Measurements from ENCODE around the gene SLC16A7.

The SLC16A7 gene

GRCh38 chr12:59698600-59698999 lies 102.8 kb downstream of the SLC16A7 start:
- DNase-seq: no peak
- Histone ChIP-seq H3K36me3 (ENCODE audit: insufficient read depth, low read length) (no peaks in the 10 kb centered on the region), H3K4me3 (ENCODE audit: low read depth in 1 of 2, low read length in 2 of 2) (no peak overlapping the region), H3K27me3 (ENCODE audit: insufficient read depth, low read length, poor library complexity) (no peaks in the 10 kb centered on the region), H3K27ac (ENCODE audit: low read length) (no peak overlapping the region), H3K9ac (ENCODE audit: low read depth, low read length) (no peak overlapping the region), H3K4me1 (ENCODE audit: insufficient read depth, low read length) (no peaks in the 10 kb centered on the region), H4K20me1 (ENCODE audit: insufficient read depth, low read length) (no peaks in the 10 kb centered on the region), H3K79me2 (ENCODE audit: insufficient read depth, low read length) (no peaks in the 10 kb centered on the region; the same call in 1 of the 2 replicates), H3K9me3 (ENCODE audit: insufficient read depth, low read length, severe bottlenecking) (no peaks in the 10 kb centered on the region), H3K4me2 (ENCODE audit: insufficient read depth, low read length) (no peak overlapping the region), H2AFZ (ENCODE audit: low read depth, low read length) (no peak overlapping the region)
- TF ChIP-seq CTCF (IDR thresholded peaks at IDR 0.05; ENCODE audit: borderline replicate concordance, extremely low read depth, low read length, poor library complexity, severe bottlenecking) (no peak), EZH2 (IDR thresholded peaks at IDR 0.05; ENCODE audit: borderline replicate concordance, low read depth, low read length, severe bottlenecking) (no peak)
- no peak for ATAC-seq (ENCODE audit: insufficient read depth, low read depth)

GRCh38 chr12:59699421-59700152 lies 103.8 kb downstream of the SLC16A7 start:
- Histone ChIP-seq H3K9me3 (ENCODE audit: insufficient read depth, low read length, severe bottlenecking) (no peaks in the 10 kb centered on the region), H3K4me2 (ENCODE audit: insufficient read depth, low read length) (no peak overlapping the region), H3K79me2 (ENCODE audit: insufficient read depth, low read length) (no peaks in the 10 kb centered on the region; the same call in 1 of the 2 replicates), H2AFZ (ENCODE audit: low read depth, low read length) (no peak overlapping the region), H3K27ac (ENCODE audit: low read length) (no peak overlapping the region), H3K4me3 (ENCODE audit: low read depth in 1 of 2, low read length in 2 of 2) (no peak overlapping the region), H3K36me3 (ENCODE audit: insufficient read depth, low read length) (no peaks in the 10 kb centered on the region), H3K27me3 (ENCODE audit: insufficient read depth, low read length, poor library complexity) (no peaks in the 10 kb centered on the region), H3K4me1 (ENCODE audit: insufficient read depth, low read length) (no peaks in the 10 kb centered on the region), H3K9ac (ENCODE audit: low read depth, low read length) (no peak overlapping the region), H4K20me1 (ENCODE audit: insufficient read depth, low read length) (no peaks in the 10 kb centered on the region)
- no peak for TF ChIP-seq EZH2 (IDR thresholded peaks at IDR 0.05; ENCODE audit: borderline replicate concordance, low read depth, low read length, severe bottlenecking)
- TF ChIP-seq CTCF (IDR thresholded peaks at IDR 0.05; ENCODE audit: borderline replicate concordance, extremely low read depth, low read length, poor library complexity, severe bottlenecking): no peak
- ATAC-seq (ENCODE audit: insufficient read depth, low read depth) (no peak), DNase-seq (no peak)

- DNase-seq: no peak
- H2AFZ ChIP-seq (ENCODE audit: low read depth, low read length): no peak overlapping the region
- no peaks in the 10 kb centered on the region; the same call in 1 of the 2 replicates for H3K79me2 ChIP-seq (ENCODE audit: insufficient read depth, low read length)
- no peak for TF ChIP-seq CTCF (IDR thresholded peaks at IDR 0.05; ENCODE audit: borderline replicate concordance, extremely low read depth, low read length, poor library complexity, severe bottlenecking)
- no peak for TF ChIP-seq EZH2 (IDR thresholded peaks at IDR 0.05; ENCODE audit: borderline replicate concordance, low read depth, low read length, severe bottlenecking)
- H3K4me2 ChIP-seq (ENCODE audit: insufficient read depth, low read length): no peak overlapping the region
- H3K9ac ChIP-seq (ENCODE audit: low read depth, low read length): no peak overlapping the region
- ATAC-seq (ENCODE audit: insufficient read depth, low read depth): no peak
- no peak overlapping the region for H3K4me3 ChIP-seq (ENCODE audit: low read depth in 1 of 2, low read length in 2 of 2)
- no peaks in the 10 kb centered on the region for H4K20me1 ChIP-seq (ENCODE audit: insufficient read depth, low read length)
- H3K4me1 ChIP-seq (ENCODE audit: insufficient read depth, low read length): no peaks in the 10 kb centered on the region
- H3K27me3 ChIP-seq (ENCODE audit: insufficient read depth, low read length, poor library complexity): no peaks in the 10 kb centered on the region
- peaks cover 3% of the 10 kb centered on the region; the same call in 1 of the 2 replicates for H3K36me3 ChIP-seq (ENCODE audit: insufficient read depth, low read length)
- H3K27ac ChIP-seq (ENCODE audit: low read length): no peak overlapping the region
- no peaks in the 10 kb centered on the region for H3K9me3 ChIP-seq (ENCODE audit: insufficient read depth, low read length, severe bottlenecking)
These were observed 104.3 kb downstream of the SLC16A7 start for GRCh38 chr12:59700153-59700450.

Measured in DND-41 (cell line).